GM12878 (cell line): Measurements from ENCODE around the gene CR1.
"Not testable (repeated sequence)": the region's sequence is repeated elsewhere in the genome, so short reads cannot be mapped to it uniquely, and the experiment has no call there.

ENCODE experiments used
- CEBPB ChIP-seq, 2 experiments: fragments of 150-350 bp in 1 of 2; IDR thresholded peaks; 2 replicates each; pipeline ENCODE4 v1.6.1; 2012 to 2014; ENCODE audit warnings: low read depth in 2 of 2, low read length in 2 of 2, borderline replicate concordance in 1 of 2, inconsistent platforms in 1 of 2
- CTCF ChIP-seq, 3 experiments: IDR thresholded peaks in 2 of 3; conservative IDR thresholded peaks in 1 of 3; 2 replicates each; pipeline ENCODE4 v1.5.1; 2011; ENCODE audit warnings: low read depth in 3 of 3, low read length in 3 of 3, mild to moderate bottlenecking in 3 of 3, control low read depth in 2 of 3, moderate library complexity in 2 of 3, inconsistent platforms in 1 of 3, mixed read lengths in 1 of 3; ENCODE audit not compliant: control insufficient read depth in 2 of 3, insufficient read depth in 1 of 3; ENCODE audit errors: extremely low read depth in 1 of 3
- EP300 ChIP-seq, 2 experiments: fragments of 150-350 bp in 1 of 2; IDR thresholded peaks; 2 replicates each; pipeline ENCODE4 v1.6.1; 2011 to 2012; ENCODE audit warnings: low read depth in 2 of 2, low read length in 2 of 2, borderline replicate concordance in 1 of 2, improper control_type of control experiment in 1 of 2, inconsistent platforms in 1 of 2; ENCODE audit not compliant: control insufficient read depth in 1 of 2

GRCh38 chr1:207520400-207521345 lies 24.7 kb downstream of the CR1 start:
- TF ChIP-seq EP300 (IDR thresholded peaks at IDR 0.05; ENCODE audit: borderline replicate concordance in 1 of 2, control insufficient read depth in 1 of 2, low read depth in 2 of 2, low read length in 2 of 2); CTCF (IDR thresholded peaks at IDR 0.05 in 2 of 3, conservative IDR thresholded peaks at IDR 0.05 in 1 of 3; ENCODE audit: control insufficient read depth in 2 of 3, extremely low read depth in 1 of 3, insufficient read depth in 1 of 3, low read depth in 3 of 3, low read length in 3 of 3); CEBPB (IDR thresholded peaks at IDR 0.05; ENCODE audit: borderline replicate concordance in 1 of 2, low read depth in 2 of 2, low read length in 2 of 2): not testable (repeated sequence)
